GM12891 (cell line): ENCODE data around the gene EFCAB11.
A peak's percentile ranks its signal among the peaks of the same experiment; 100 is the strongest.
"Not testable (repeated sequence)": the region's sequence is repeated elsewhere in the genome, so short reads cannot be mapped to it uniquely, and the experiment has no call there.

Experiments
- DNase-seq: peaks from one replicate; pipeline ENCODE4 v3.0.0; 2011; ENCODE audit warnings: low spot score; ENCODE audit not compliant: insufficient read length
- FAIRE-seq: peaks from 2 replicates; lab custom pipeline; 2011; peaks lifted over from hg19 to GRCh38; lab: Jason Lieb, UNC
- PAX5 ChIP-seq: IDR thresholded peaks from 2 replicates; pipeline ENCODE4 v1.6.1; 2011; ENCODE audit warnings: low read length, moderate library complexity, mild to moderate bottlenecking; ENCODE audit not compliant: insufficient read depth, severe bottlenecking
- POLR2A ChIP-seq: IDR thresholded peaks from 2 replicates; pipeline ENCODE4 v1.6.1; 2011; ENCODE audit warnings: low read depth, low read length, control low read depth
- POLR2AphosphoS5 ChIP-seq: IDR thresholded peaks from 2 replicates; pipeline ENCODE4 v1.6.1; 2011; ENCODE audit warnings: low read depth, low read length, control low read depth
- POU2F2 ChIP-seq: IDR thresholded peaks from 2 replicates; pipeline ENCODE4 v1.6.1; 2011; ENCODE audit warnings: low read depth, mild to moderate bottlenecking, control low read depth, low read length, moderate library complexity
- SPI1 ChIP-seq: IDR thresholded peaks from 2 replicates; pipeline ENCODE4 v1.6.1; 2011; ENCODE audit warnings: low read depth, low read length, control low read depth
- TAF1 ChIP-seq: IDR thresholded peaks from 2 replicates; pipeline ENCODE4 v1.6.1; 2011; ENCODE audit warnings: low read depth, low read length, control low read depth

EFCAB11 gene

GRCh38 chr14:89902881-89903280 lies 51.6 kb downstream of the EFCAB11 start:
- TF ChIP-seq TAF1 (no peak), POLR2AphosphoS5 (no peak), SPI1 (no peak), PAX5 (no peak), POLR2A (no peak), POU2F2 (no peak)
- FAIRE-seq (peak; percentile 58), DNase-seq (no peak)

- no peak for FAIRE-seq
- DNase-seq, result no peak
- TF ChIP-seq POU2F2, result no peak
- no peak for TF ChIP-seq POLR2AphosphoS5
- TF ChIP-seq POLR2A, result no peak
- no peak for TF ChIP-seq TAF1
- TF ChIP-seq PAX5, result no peak
- no peak for TF ChIP-seq SPI1
Measured at GRCh38 chr14:89900802-89901201, 53.7 kb downstream of the EFCAB11 start.

- DNase-seq (peak; percentile 6), FAIRE-seq (no peak)
- TF ChIP-seq POLR2A (no peak), POU2F2 (no peak), TAF1 (no peak), PAX5 (no peak), POLR2AphosphoS5 (no peak), SPI1 (no peak)
Measured at GRCh38 chr14:89899917-89900663, 54.4 kb downstream of the EFCAB11 start.

- no peak for FAIRE-seq
- no peak for TF ChIP-seq POLR2A
- TF ChIP-seq TAF1, result no peak
- no peak for TF ChIP-seq PAX5
- TF ChIP-seq POLR2AphosphoS5, result no peak
- no peak for TF ChIP-seq SPI1
- TF ChIP-seq POU2F2, result no peak
Measured at GRCh38 chr14:89899291-89899690, 55.2 kb downstream of the EFCAB11 start.

GRCh38 chr14:89893388-89893787 lies 61.1 kb downstream of the EFCAB11 start:
- FAIRE-seq, result not testable (repeated sequence)

More at GRCh38 chr14:89899291-89899690, 55.2 kb downstream of the EFCAB11 start:
- no peak for DNase-seq

GRCh38 chr14:89892953-89893352 lies 61.6 kb downstream of the EFCAB11 start:
- FAIRE-seq, result no peak
- TF ChIP-seq PAX5, result no peak
- DNase-seq, result no peak

More at GRCh38 chr14:89893388-89893787, 61.1 kb downstream of the EFCAB11 start:
- not testable (repeated sequence) for DNase-seq

GRCh38 chr14:89891721-89892120 lies 62.8 kb downstream of the EFCAB11 start:
- peak; percentile 38 for FAIRE-seq
- DNase-seq, result not testable (repeated sequence)

- DNase-seq, result no peak
- no peak for FAIRE-seq
- no peak for TF ChIP-seq PAX5
- no peak for TF ChIP-seq SPI1
- TF ChIP-seq TAF1, result no peak
- no peak for TF ChIP-seq POLR2AphosphoS5
- TF ChIP-seq POU2F2, result no peak
- TF ChIP-seq POLR2A, result no peak
Measured at GRCh38 chr14:89891055-89891454, 63.5 kb downstream of the EFCAB11 start.

- no peak for DNase-seq
- FAIRE-seq, result no peak
- TF ChIP-seq POU2F2, result no peak
- no peak for TF ChIP-seq POLR2AphosphoS5
- no peak for TF ChIP-seq TAF1
- no peak for TF ChIP-seq SPI1
- no peak for TF ChIP-seq PAX5
- TF ChIP-seq POLR2A, result no peak
Measured at GRCh38 chr14:89890589-89890988, 63.9 kb downstream of the EFCAB11 start.

- no peak for TF ChIP-seq PAX5
- TF ChIP-seq POLR2A, result no peak
- TF ChIP-seq TAF1, result no peak
- no peak for TF ChIP-seq SPI1
- no peak for TF ChIP-seq POU2F2
- TF ChIP-seq POLR2AphosphoS5, result no peak
- FAIRE-seq (no peak), DNase-seq (no peak)
Measured at GRCh38 chr14:89889626-89890025, 64.9 kb downstream of the EFCAB11 start.
